HepG2 (cell line): ENCODE measurements around the gene DIP2C.

Source experiments
- CTCF ChIP-seq: sonication (generic); formaldehyde crosslinking; IDR thresholded peaks from 2 replicates; pipeline ENCODE4 v1.5.0; 2020; ENCODE audit warnings: mild to moderate bottlenecking, missing genetic modification reagents, moderate library complexity
- FOSL1 ChIP-seq: sonication (generic); formaldehyde crosslinking; IDR thresholded peaks from 2 replicates; pipeline ENCODE4 v1.9.0; 2021; ENCODE audit warnings: missing genetic modification reagents, borderline replicate concordance
- NR3C1 ChIP-seq: sonication (generic); formaldehyde crosslinking; IDR thresholded peaks from 2 replicates; pipeline ENCODE4 v1.4.0; 2020; ENCODE audit warnings: missing genetic modification reagents
- SCMH1 ChIP-seq: sonication (generic); formaldehyde crosslinking; IDR thresholded peaks from 2 replicates; pipeline ENCODE4 v1.9.0; 2021; ENCODE audit warnings: missing genetic modification reagents, mild to moderate bottlenecking, borderline replicate concordance
- SIN3B ChIP-seq: fragments of 150-350 bp; IDR thresholded peaks from 2 replicates; pipeline ENCODE4 v1.6.1; 2014; ENCODE audit warnings: low read length
- SOX13 ChIP-seq, 3 experiments: fragments of 450-650 bp in 1 of 3; sonication (generic) in 1 of 3; formaldehyde crosslinking in 1 of 3; IDR thresholded peaks in 2 of 3; conservative IDR thresholded peaks in 1 of 3; 2 replicates each; pipeline versions ENCODE4 v1.5.0 to v1.6.1; 2016 to 2020; ENCODE audit warnings: antibody characterized with exemption in 1 of 3, mild to moderate bottlenecking in 1 of 3, missing compliant biosample characterization in 1 of 3, missing genetic modification reagents in 1 of 3, moderate library complexity in 1 of 3
- ZNF782 ChIP-seq: sonication (generic); formaldehyde crosslinking; IDR thresholded peaks from 2 replicates; pipeline ENCODE4 v1.4.0; 2020; ENCODE audit warnings: missing genetic modification reagents, mild to moderate bottlenecking, borderline replicate concordance
- ZNF788 ChIP-seq: sonication (generic); formaldehyde crosslinking; IDR thresholded peaks from 2 replicates; pipeline ENCODE4 v1.5.0; 2020; ENCODE audit warnings: mild to moderate bottlenecking, missing genetic modification reagents, borderline replicate concordance

DNA sequence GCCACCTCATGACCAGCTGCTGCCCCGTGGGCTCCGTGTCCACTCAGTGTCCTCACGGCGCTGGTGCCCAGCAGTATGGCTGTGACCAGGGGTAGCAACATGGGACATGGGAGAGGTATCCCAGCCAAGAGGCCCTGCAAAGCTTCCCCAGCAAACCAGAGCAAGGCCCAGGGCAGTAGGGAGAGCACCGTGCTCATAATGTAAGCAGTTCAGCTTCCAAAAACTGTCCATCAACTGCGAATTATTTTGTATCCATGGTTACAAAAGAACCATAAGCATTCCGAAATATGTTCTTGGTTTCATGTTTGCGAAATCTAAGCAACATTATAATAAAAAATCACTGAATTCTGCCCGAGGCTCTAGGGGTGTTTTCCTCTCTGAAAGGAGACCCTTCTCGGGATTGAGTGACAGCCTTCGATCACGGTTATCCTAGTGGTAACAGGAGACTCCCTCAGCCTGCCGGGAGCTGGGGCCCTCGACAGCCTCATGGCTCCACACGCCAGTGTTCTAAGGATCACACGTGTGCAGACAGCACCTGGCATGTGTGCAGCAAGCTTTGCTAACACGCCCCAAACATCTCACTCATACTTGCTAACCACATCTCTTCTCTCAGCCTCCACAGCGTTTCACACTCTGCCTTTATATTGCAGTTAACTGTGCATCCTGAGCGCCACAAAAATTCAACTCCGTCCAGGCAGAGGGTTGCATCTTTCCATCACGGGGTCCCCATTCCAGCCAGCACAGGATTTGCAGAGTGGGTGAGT is 117.6 kb downstream of the DIP2C start:
- TF ChIP-seq SIN3B (no peak), SOX13 (IDR thresholded peaks at IDR 0.05) (no peak), SOX13 (CRISPR knock-in tag; conservative IDR thresholded peaks at IDR 0.05 in 1 of 2, IDR thresholded peaks at IDR 0.05 in 1 of 2) (no peak), CTCF (CRISPR knock-in tag) (no peak), NR3C1 (CRISPR knock-in tag) (no peak), ZNF788 (CRISPR knock-in tag) (no peak), FOSL1 (CRISPR knock-in tag) (no peak), SCMH1 (CRISPR knock-in tag) (no peak), ZNF782 (CRISPR knock-in tag) (no peak)
